LoVo (cell line): Measurements from ENCODE around the gene ALDOB.

Source experiments
- DNase-seq: peaks from one replicate; pipeline ENCODE4 v3.0.0-alpha.2; 2016; ENCODE audit warnings: low spot score

The ALDOB gene

GRCh38 chr9:101383361-101383760 lies 52.2 kb downstream of the ALDOB start:
- no peak for DNase-seq

- DNase-seq: no peak
Observed at GRCh38 chr9:101381833-101382342, 53.7 kb downstream of the ALDOB start.

- DNase-seq: no peak
Observed at GRCh38 chr9:101381118-101381517, 54.5 kb downstream of the ALDOB start.

- DNase-seq: no peak
Observed at GRCh38 chr9:101380295-101380694, 55.3 kb downstream of the ALDOB start.

GRCh38 chr9:101376111-101376848 lies 59.3 kb downstream of the ALDOB start:
- DNase-seq: no peak

GRCh38 chr9:101375546-101375945 lies 60.0 kb downstream of the ALDOB start:
- DNase-seq: no peak

- no peak for DNase-seq
Observed at GRCh38 chr9:101372327-101373118, 63.1 kb downstream of the ALDOB start.

- no peak for DNase-seq
Observed at GRCh38 chr9:101371813-101372212, 63.8 kb downstream of the ALDOB start.
